B cell (primary cell): Measurements from ENCODE around the gene HHATL. TPM values are rescaled to one million over a fixed set of nuclear protein-coding genes. Genes with fewer than 3 reads are reported as not detected.

ENCODE experiments used
- ATAC-seq: fragments of 200-7000 bp; cut with Tn5 transposase; one replicate; pipeline ENCODE4 v1.10.0; 2021; ENCODE audit warnings: low read depth, mild to moderate bottlenecking, moderate number of reproducible peaks, moderate library complexity
- CTCF ChIA-PET: fragments of 350-600 bp; sonication (Branson Sonifier 250); formaldehyde crosslinking; loops from one replicate; lab custom pipeline; 2021; ENCODE audit warnings: antibody characterized with exemption, inconsistent platforms; lab: Charles Lee
- POLR2A ChIA-PET: fragments of 350-600 bp; sonication (Branson Sonifier 250); formaldehyde crosslinking; loops from one replicate; lab custom pipeline; 2021; ENCODE audit warnings: antibody characterized with exemption; lab: Charles Lee
- DNase-seq: peaks from one replicate; pipeline ENCODE4 v3.0.0; 2013
- H2AFZ ChIP-seq: 2 replicates; pipeline ENCODE4 v1.6.1; 2012; ENCODE audit warnings: mild to moderate bottlenecking, low read depth, low read length; ENCODE audit not compliant: insufficient read depth, poor library complexity, severe bottlenecking
- H3K27ac ChIP-seq, 2 donors: 1 replicate in 1 of 2; 2 replicates in 1 of 2; pipeline ENCODE4 v1.5.1; 2012 to 2013; ENCODE audit warnings: low read length in 2 of 2, mild to moderate bottlenecking in 2 of 2, moderate library complexity in 1 of 2
- H3K27me3 ChIP-seq, 4 experiments: fragments of 200-600 bp in 1 of 4; sonication (generic) in 1 of 4; replicated peaks in 1 of 4; 1 replicate in 2 of 4; 2 replicates in 2 of 4; pipeline versions ENCODE4 v1.6.1 to v1.7.0; 2013 to 2016; ENCODE audit warnings: low read length in 3 of 4, mild to moderate bottlenecking in 2 of 4, mixed read lengths in 1 of 4, moderate library complexity in 1 of 4; ENCODE audit not compliant: insufficient read depth in 4 of 4, control insufficient read depth in 3 of 4; ENCODE audit errors: control extremely low read depth in 1 of 4
- H3K36me3 ChIP-seq, 2 experiments: replicated peaks in 1 of 2; 1 replicate in 1 of 2; 2 replicates in 1 of 2; pipeline versions ENCODE4 v1.6.1 to v1.7.1; 2013; ENCODE audit warnings: low read length in 1 of 2; ENCODE audit not compliant: insufficient read depth in 2 of 2, control insufficient read depth in 1 of 2; ENCODE audit errors: control extremely low read depth in 1 of 2, extremely low read depth in 1 of 2
- H3K4me1 ChIP-seq, 2 donors: fragments of 200-600 bp in 1 of 2; sonication (generic) in 1 of 2; 1 replicate in 1 of 2; 2 replicates in 1 of 2; pipeline versions ENCODE4 v1.5.1 to v1.6.1; 2013 to 2017; ENCODE audit warnings: low read length in 2 of 2; ENCODE audit not compliant: control insufficient read depth in 2 of 2, insufficient read depth in 2 of 2
- H3K4me2 ChIP-seq: replicated peaks from 2 replicates; pipeline ENCODE3; 2012; ENCODE audit warnings: mild to moderate bottlenecking, low read depth, low read length; ENCODE audit not compliant: poor library complexity, severe bottlenecking
- H3K4me3 ChIP-seq, 5 experiments: fragments of 200-600 bp in 1 of 5; sonication (generic) in 1 of 5; 1 replicate in 3 of 5; 2 replicates in 2 of 5; pipeline versions ENCODE4 v1.5.1 to v1.7.0; 2011 to 2016; ENCODE audit warnings: low read length in 4 of 5, mild to moderate bottlenecking in 4 of 5, low read depth in 2 of 5, control low read depth in 1 of 5, moderate library complexity in 1 of 5; ENCODE audit not compliant: insufficient read depth in 1 of 5; ENCODE audit errors: control extremely low read depth in 1 of 5, extremely low read depth in 1 of 5
- H3K79me2 ChIP-seq: fragments of 200-600 bp; sonication (generic); one replicate; pipeline ENCODE4 v1.6.0; 2016; ENCODE audit warnings: low read length; ENCODE audit not compliant: control insufficient read depth, insufficient read depth
- H3K9ac ChIP-seq: fragments of 200-600 bp; sonication (generic); 2 replicates; pipeline ENCODE4 v1.6.1; 2017; ENCODE audit warnings: mild to moderate bottlenecking, low read length, moderate library complexity
- H3K9me3 ChIP-seq, 3 donors: one replicate each; pipeline versions ENCODE4 v1.6.1 to v1.7.1; 2013; ENCODE audit warnings: low read length in 2 of 3; ENCODE audit not compliant: control insufficient read depth in 2 of 3, insufficient read depth in 1 of 3; ENCODE audit errors: control extremely low read depth in 1 of 3
- H4K20me1 ChIP-seq: 2 replicates; pipeline ENCODE4 v1.6.0; 2012; ENCODE audit warnings: mild to moderate bottlenecking, low read length; ENCODE audit not compliant: insufficient read depth, control insufficient read depth, poor library complexity, severe bottlenecking
- H3K27ac Mint-ChIP-seq: one replicate; pipeline ENCODE4 v1.8.0; 2021; ENCODE audit warnings: mixed read lengths
- H3K27me3 Mint-ChIP-seq: one replicate; pipeline ENCODE4 v1.8.0; 2021; ENCODE audit warnings: mixed read lengths
- H3K4me1 Mint-ChIP-seq: one replicate; pipeline ENCODE4 v1.8.0; 2021; ENCODE audit warnings: mixed read lengths
- H3K4me3 Mint-ChIP-seq: one replicate; pipeline ENCODE4 v1.8.0; 2021; ENCODE audit warnings: mixed read lengths
- H3K9me3 Mint-ChIP-seq: one replicate; pipeline ENCODE4 v1.8.0; 2022; ENCODE audit warnings: mixed read lengths; ENCODE audit not compliant: insufficient read depth
- CTCF ChIP-seq: fragments of 200-600 bp; IDR thresholded peaks from one replicate; pipeline ENCODE4 v1.8.0; 2022; ENCODE audit warnings: antibody characterized with exemption, mild to moderate bottlenecking
- EZH2 ChIP-seq: IDR thresholded peaks from 2 replicates; pipeline ENCODE4 v1.6.1; 2012; ENCODE audit warnings: borderline replicate concordance, low read depth, mild to moderate bottlenecking, moderate library complexity, low read length; ENCODE audit not compliant: insufficient read depth, poor library complexity, severe bottlenecking
- WGBS: methylation state at CpG from one replicate; pipeline ENCODE4 v1.1.5; 2013; ENCODE audit warnings: missing lambda C conversion rate; ENCODE audit not compliant: insufficient coverage; 5-methylcytosine and 5-hydroxymethylcytosine counted together
- intact Hi-C: fragments of 100-400 bp; cut with micrococcal nuclease; formaldehyde crosslinking; loops from one replicate; pipeline ENCODE4 v1.10.0; 2022
- polyA plus RNA-seq: library from polyadenylated mRNA; depleted of rRNA; stranded (reverse); fragments of >200 nt; gene quantifications from 2 replicates; pipeline ENCODE4 v1.2.3, GENCODE V29; 2012
- total RNA-seq, 2 donors: library from RNA; stranded (reverse); fragments of 120-200 nt in 1 of 2; gene quantifications; 1 replicate in 1 of 2; 2 replicates in 1 of 2; pipeline versions ENCODE4 v1.2.3 to v1.2.4, GENCODE V29; 2013 to 2022

HHATL gene
- total and polyA plus RNA-seq, 2 donors (not counting 1 experiment from before 2014, with no cell fraction given), result not detected

- CTCF ChIA-PET, result no interaction called here
- Mint-ChIP-seq H3K27ac (no peak overlapping the region), H3K9me3 (no peaks in the 10 kb centered on the region), H3K4me3 (no peak overlapping the region), H3K4me1 (no peaks in the 10 kb centered on the region), H3K27me3 (peaks cover 6% of the 10 kb centered on the region)
- ATAC-seq (no peak), DNase-seq (no peak)
- Histone ChIP-seq H3K36me3 (no peaks in the 10 kb centered on the region), H3K4me3 (no peak overlapping the region), H3K4me2 (no peak overlapping the region), H3K79me2 (no peaks in the 10 kb centered on the region), H3K27ac (no peak overlapping the region), H3K9ac (no peak overlapping the region), H3K27me3 (no peaks in the 10 kb centered on the region), H2AFZ (no peak overlapping the region), H3K9me3 (no peaks in the 10 kb centered on the region), H3K4me1 (no peaks in the 10 kb centered on the region), H4K20me1 (no peaks in the 10 kb centered on the region)
- WGBS, result no CpG with 5 or more reads among the region's 3 CpGs
- intact Hi-C loops, result no loop called here
- TF ChIP-seq CTCF, result no peak
- no peak for TF ChIP-seq EZH2
- POLR2A ChIA-PET, result no interaction called here
Observed at GRCh38 chr3:42728668-42729364, 26.2 kb upstream of the HHATL start.

- no peak overlapping the region for H3K4me3 Mint-ChIP-seq
- DNase-seq (no peak), ATAC-seq (no peak)
- CTCF ChIA-PET, result no interaction called here
- no peak for TF ChIP-seq EZH2
- TF ChIP-seq CTCF, result no peak
- POLR2A ChIA-PET, result no interaction called here
- H3K27me3 Mint-ChIP-seq, result peaks cover 11% of the 10 kb centered on the region
- no peaks in the 10 kb centered on the region for H3K4me1 Mint-ChIP-seq
- Histone ChIP-seq H3K27ac (no peak overlapping the region), H3K4me1 (no peaks in the 10 kb centered on the region), H2AFZ (no peak overlapping the region), H3K79me2 (no peaks in the 10 kb centered on the region), H3K4me2 (no peak overlapping the region), H4K20me1 (no peaks in the 10 kb centered on the region), H3K9ac (no peak overlapping the region), H3K27me3 (no peaks in the 10 kb centered on the region), H3K36me3 (no peaks in the 10 kb centered on the region), H3K4me3 (no peak overlapping the region), H3K9me3 (no peaks in the 10 kb centered on the region)
- intact Hi-C loops, result no loop called here
- 94% methylated on average over 2 of the region's 3 CpGs for WGBS
- H3K9me3 Mint-ChIP-seq, result no peaks in the 10 kb centered on the region
- H3K27ac Mint-ChIP-seq, result no peak overlapping the region
Observed at GRCh38 chr3:42728056-42728455, 25.5 kb upstream of the HHATL start.
